Liver (tissue), 9 donors: ENCODE data around the gene GLRX5. TPM values are rescaled to one million over a fixed set of nuclear protein-coding genes. Genes with fewer than 3 reads are reported as not detected.

ENCODE experiments used
- DNase-seq: peaks from one replicate; pipeline ENCODE4 v3.0.0-alpha.2; 2017; ENCODE audit warnings: low spot score
- H3K27ac ChIP-seq, 2 donors: one replicate each; pipeline ENCODE4 v1.7.0; 2013; ENCODE audit warnings: inconsistent platforms in 2 of 2, low read length in 2 of 2, control low read depth in 1 of 2, low read depth in 1 of 2, mild to moderate bottlenecking in 1 of 2
- H3K27me3 ChIP-seq, 4 donors: one replicate each; pipeline versions ENCODE4 v1.6.1 to v1.7.0; 2013; ENCODE audit warnings: low read length in 3 of 4, inconsistent platforms in 1 of 4, mild to moderate bottlenecking in 1 of 4, moderate library complexity in 1 of 4; ENCODE audit not compliant: control insufficient read depth in 4 of 4, insufficient read depth in 4 of 4
- H3K36me3 ChIP-seq, 4 donors: one replicate each; pipeline versions ENCODE4 v1.6.1 to v1.7.0; 2013; ENCODE audit warnings: low read length in 3 of 4, mild to moderate bottlenecking in 3 of 4, low read depth in 1 of 4, moderate library complexity in 1 of 4; ENCODE audit not compliant: control insufficient read depth in 4 of 4, insufficient read depth in 3 of 4
- H3K4me1 ChIP-seq, 4 donors: one replicate each; pipeline versions ENCODE4 v1.6.1 to v1.7.0; 2013; ENCODE audit warnings: low read length in 3 of 4, mild to moderate bottlenecking in 3 of 4, moderate library complexity in 1 of 4; ENCODE audit not compliant: control insufficient read depth in 4 of 4, insufficient read depth in 4 of 4
- H3K4me3 ChIP-seq, 3 donors: one replicate each; pipeline versions ENCODE4 v1.6.1 to v1.7.0; 2013; ENCODE audit warnings: low read length in 3 of 3, control low read depth in 1 of 3, low read depth in 1 of 3, mild to moderate bottlenecking in 1 of 3
- H3K9ac ChIP-seq, 2 donors: one replicate each; pipeline ENCODE4 v1.7.0; 2013; ENCODE audit warnings: low read length in 2 of 2, mild to moderate bottlenecking in 2 of 2, moderate library complexity in 2 of 2, control low read depth in 1 of 2, low read depth in 1 of 2
- H3K9me3 ChIP-seq, 4 donors: one replicate each; pipeline versions ENCODE4 v1.6.1 to v1.7.0; 2013; ENCODE audit warnings: low read length in 3 of 4; ENCODE audit not compliant: control insufficient read depth in 4 of 4
- ATF3 ChIP-seq: IDR thresholded peaks from 2 replicates; pipeline ENCODE4 v1.6.1; 2016; ENCODE audit warnings: antibody characterized with exemption
- CTCF ChIP-seq: fragments of 150-350 bp; IDR thresholded peaks from 2 replicates; pipeline ENCODE4 v1.5.1; 2017; ENCODE audit warnings: improper control_type of control experiment, low read depth, low read length; ENCODE audit not compliant: missing input control
- EGR1 ChIP-seq, 2 donors: IDR thresholded peaks; 2 replicates each; pipeline ENCODE4 v1.6.1; 2016 to 2018; ENCODE audit warnings: antibody characterized with exemption in 2 of 2, low read depth in 2 of 2
- FOXA1 ChIP-seq: IDR thresholded peaks from 2 replicates; pipeline ENCODE4 v1.6.1; 2016; ENCODE audit warnings: antibody characterized with exemption
- FOXA2 ChIP-seq: IDR thresholded peaks from 2 replicates; pipeline ENCODE4 v1.6.1; 2016; ENCODE audit warnings: antibody characterized with exemption
- GABPA ChIP-seq, 2 donors: IDR thresholded peaks in 1 of 2; conservative IDR thresholded peaks in 1 of 2; 2 replicates each; pipeline ENCODE4 v1.6.1; 2016; ENCODE audit warnings: antibody characterized with exemption in 2 of 2, mild to moderate bottlenecking in 1 of 2, moderate library complexity in 1 of 2
- HNF4A ChIP-seq, 2 donors: conservative IDR thresholded peaks; 2 replicates each; pipeline ENCODE4 v1.6.1; 2016; ENCODE audit warnings: antibody characterized with exemption in 2 of 2, mild to moderate bottlenecking in 2 of 2
- HNF4G ChIP-seq: IDR thresholded peaks from 2 replicates; pipeline ENCODE4 v1.6.1; 2016; ENCODE audit warnings: antibody characterized with exemption
- JUND ChIP-seq, 2 donors: IDR thresholded peaks; 2 replicates each; pipeline ENCODE4 v1.6.1; 2016; ENCODE audit warnings: antibody characterized with exemption in 2 of 2
- NR2F2 ChIP-seq: IDR thresholded peaks from 2 replicates; pipeline ENCODE4 v1.6.1; 2016; ENCODE audit warnings: antibody characterized with exemption
- RAD21 ChIP-seq, 2 donors: IDR thresholded peaks; 2 replicates each; pipeline ENCODE4 v1.6.1; 2016; ENCODE audit warnings: antibody characterized with exemption in 2 of 2, mild to moderate bottlenecking in 2 of 2
- RXRA ChIP-seq, 2 donors: IDR thresholded peaks; 2 replicates each; pipeline ENCODE4 v1.6.1; 2017 to 2018; ENCODE audit warnings: antibody characterized with exemption in 2 of 2, mild to moderate bottlenecking in 1 of 2
- SP1 ChIP-seq: IDR thresholded peaks from 2 replicates; pipeline ENCODE4 v1.6.1; 2018; ENCODE audit warnings: antibody characterized with exemption, mild to moderate bottlenecking
- TAF1 ChIP-seq: conservative IDR thresholded peaks from 2 replicates; pipeline ENCODE4 v1.6.1; 2016; ENCODE audit warnings: antibody characterized with exemption, mild to moderate bottlenecking
- YY1 ChIP-seq: IDR thresholded peaks from 2 replicates; pipeline ENCODE4 v1.6.1; 2016; ENCODE audit warnings: antibody characterized with exemption, mild to moderate bottlenecking
- ZBTB33 ChIP-seq: IDR thresholded peaks from 2 replicates; pipeline ENCODE4 v1.6.1; 2016; ENCODE audit warnings: antibody characterized with exemption
- WGBS: extraction: QIAGEN DNeasy Blood & Tissue Kit; methylation state at CpG from one replicate; pipeline ENCODE4 v1.1.7; 2013; 5-methylcytosine and 5-hydroxymethylcytosine counted together
- polyA plus RNA-seq, 2 donors: library from polyadenylated mRNA; stranded (reverse) in 1 of 2; unstranded in 1 of 2; fragments of 200-250 nt in 1 of 2; fragments of >200 nt in 1 of 2; fragmentation: Nextera tagmentation in 1 of 2; extraction: Ambion mirVana in 1 of 2; gene quantifications; one replicate each; pipeline versions ENCODE4 v1.2.1 to v1.2.3, GENCODE V29; 2013 to 2015
- total RNA-seq, 2 donors: library from RNA; depleted of rRNA; stranded (reverse); fragments of >200 nt; gene quantifications; one replicate each; pipeline ENCODE4 v1.2.3, GENCODE V29; 2014
- TF ChIP-seq, protein P1 (sequence below): IDR thresholded peaks from 2 replicates; pipeline ENCODE4 v1.6.1; 2016; ENCODE audit warnings: antibody characterized with exemption, mild to moderate bottlenecking
- TF ChIP-seq, protein P2 (sequence below): IDR thresholded peaks from 2 replicates; pipeline ENCODE4 v1.6.1; 2016; ENCODE audit warnings: antibody characterized with exemption
- donor health status: healthy.
- donor health status: healthy.
- donor health status: healthy.
- donor health status: healthy.
- donor health status: healthy.

The GLRX5 gene
- total and polyA plus RNA-seq, 4 donors = 28.4 to 172 (median 39.7) TPM

- Histone ChIP-seq H3K4me1 (peaks cover 18 to 44% (median 34%) of the 10 kb centered on the region in 4 donors), H3K36me3 (no peaks in the 10 kb centered on the region), H3K9me3 (no peaks in the 10 kb centered on the region), H3K4me3 (peak overlapping the region in 2 of 3 donors; percentile 1 to 4), H3K27me3 (no peaks in the 10 kb centered on the region), H3K9ac (no peak overlapping the region), H3K27ac (peak overlapping the region; percentile 25 to 36)
- no peak for DNase-seq
- 66% methylated on average over 18 of the region's 18 CpGs for WGBS
- TF ChIP-seq HNF4A (conservative IDR thresholded peaks at IDR 0.05) (peak; percentile 32 to 47), SP1 (peak; percentile 13), YY1 (no peak), RXRA (IDR thresholded peaks at IDR 0.05) (peak; percentile 65 to 82)
Observed at GRCh38 chr14:95514131-95515079, 20.4 kb upstream of the GLRX5 start.

GRCh38 chr14:95515080-95515489 lies 19.8 kb upstream of the GLRX5 start:
- H3K9me3 ChIP-seq = no peaks in the 10 kb centered on the region
- H3K4me1 ChIP-seq = peaks cover 18 to 44% (median 35%) of the 10 kb centered on the region in 4 donors
- peak overlapping the region in 2 of 3 donors; percentile 4 to 28 for H3K4me3 ChIP-seq
- DNase-seq = no peak
- no peaks in the 10 kb centered on the region for H3K36me3 ChIP-seq
- H3K27me3 ChIP-seq = no peaks in the 10 kb centered on the region
- peak overlapping the region in 1 of 2 donors; percentile 25 for H3K27ac ChIP-seq
- peak overlapping the region in 1 of 2 donors; percentile 28 for H3K9ac ChIP-seq
- TF ChIP-seq HNF4A (conservative IDR thresholded peaks at IDR 0.05) (no peak), RXRA (IDR thresholded peaks at IDR 0.05) (no peak), HNF4G (no peak), GABPA (IDR thresholded peaks at IDR 0.05 in 1 of 2, conservative IDR thresholded peaks at IDR 0.05 in 1 of 2) (no peak), FOXA1 (no peak), FOXA2 (no peak), ATF3 (no peak), JUND (IDR thresholded peaks at IDR 0.05) (no peak), YY1 (no peak), SP1 (no peak), CTCF (no peak), ZBTB33 (no peak), TAF1 (no peak), NR2F2 (no peak), RAD21 (IDR thresholded peaks at IDR 0.05) (no peak), EGR1 (IDR thresholded peaks at IDR 0.05; ENCODE audit: low read depth in 2 of 2) (no peak)
- TF ChIP-seq, protein P1, sequence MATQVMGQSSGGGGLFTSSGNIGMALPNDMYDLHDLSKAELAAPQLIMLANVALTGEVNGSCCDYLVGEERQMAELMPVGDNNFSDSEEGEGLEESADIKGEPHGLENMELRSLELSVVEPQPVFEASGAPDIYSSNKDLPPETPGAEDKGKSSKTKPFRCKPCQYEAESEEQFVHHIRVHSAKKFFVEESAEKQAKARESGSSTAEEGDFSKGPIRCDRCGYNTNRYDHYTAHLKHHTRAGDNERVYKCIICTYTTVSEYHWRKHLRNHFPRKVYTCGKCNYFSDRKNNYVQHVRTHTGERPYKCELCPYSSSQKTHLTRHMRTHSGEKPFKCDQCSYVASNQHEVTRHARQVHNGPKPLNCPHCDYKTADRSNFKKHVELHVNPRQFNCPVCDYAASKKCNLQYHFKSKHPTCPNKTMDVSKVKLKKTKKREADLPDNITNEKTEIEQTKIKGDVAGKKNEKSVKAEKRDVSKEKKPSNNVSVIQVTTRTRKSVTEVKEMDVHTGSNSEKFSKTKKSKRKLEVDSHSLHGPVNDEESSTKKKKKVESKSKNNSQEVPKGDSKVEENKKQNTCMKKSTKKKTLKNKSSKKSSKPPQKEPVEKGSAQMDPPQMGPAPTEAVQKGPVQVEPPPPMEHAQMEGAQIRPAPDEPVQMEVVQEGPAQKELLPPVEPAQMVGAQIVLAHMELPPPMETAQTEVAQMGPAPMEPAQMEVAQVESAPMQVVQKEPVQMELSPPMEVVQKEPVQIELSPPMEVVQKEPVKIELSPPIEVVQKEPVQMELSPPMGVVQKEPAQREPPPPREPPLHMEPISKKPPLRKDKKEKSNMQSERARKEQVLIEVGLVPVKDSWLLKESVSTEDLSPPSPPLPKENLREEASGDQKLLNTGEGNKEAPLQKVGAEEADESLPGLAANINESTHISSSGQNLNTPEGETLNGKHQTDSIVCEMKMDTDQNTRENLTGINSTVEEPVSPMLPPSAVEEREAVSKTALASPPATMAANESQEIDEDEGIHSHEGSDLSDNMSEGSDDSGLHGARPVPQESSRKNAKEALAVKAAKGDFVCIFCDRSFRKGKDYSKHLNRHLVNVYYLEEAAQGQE = no peak
- TF ChIP-seq, protein P2, sequence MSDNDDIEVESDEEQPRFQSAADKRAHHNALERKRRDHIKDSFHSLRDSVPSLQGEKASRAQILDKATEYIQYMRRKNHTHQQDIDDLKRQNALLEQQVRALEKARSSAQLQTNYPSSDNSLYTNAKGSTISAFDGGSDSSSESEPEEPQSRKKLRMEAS = no peak
- 21% methylated on average over 9 of the region's 9 CpGs for WGBS
